Inferior parietal cortex (tissue), 1 donor: ENCODE data around the gene P2RX3.

Experiments
- DNase-seq: peaks from one replicate; pipeline ENCODE4 v3.0.0-alpha.2; 2016; ENCODE audit errors: extremely low spot score

The P2RX3 gene

GRCh38 chr11:57309106-57310059, 28.8 kb upstream of the P2RX3 start:
- DNase-seq: no peak

- DNase-seq: no peak
Measured at GRCh38 chr11:57310091-57310490, 28.1 kb upstream of the P2RX3 start.

GRCh38 chr11:57310630-57311086, 27.5 kb upstream of the P2RX3 start:
- no peak for DNase-seq

- DNase-seq: no peak
Measured at GRCh38 chr11:57311109-57311936, 26.8 kb upstream of the P2RX3 start.

- DNase-seq: no peak
Measured at GRCh38 chr11:57312511-57313021, 25.6 kb upstream of the P2RX3 start.

GRCh38 chr11:57313071-57313787, 24.9 kb upstream of the P2RX3 start:
- DNase-seq: no peak

GRCh38 chr11:57313788-57314135, 24.4 kb upstream of the P2RX3 start:
- DNase-seq: no peak

- DNase-seq: no peak
Measured at GRCh38 chr11:57314221-57314973, 23.8 kb upstream of the P2RX3 start.

- no peak for DNase-seq
Measured at GRCh38 chr11:57315491-57315890, 22.7 kb upstream of the P2RX3 start.

GRCh38 chr11:57316017-57316416, 22.1 kb upstream of the P2RX3 start:
- no peak for DNase-seq

GRCh38 chr11:57318178-57318577, 20.0 kb upstream of the P2RX3 start:
- no peak for DNase-seq

GRCh38 chr11:57320067-57320718, 18.0 kb upstream of the P2RX3 start:
- no peak for DNase-seq

- DNase-seq: no peak
Measured at GRCh38 chr11:57320719-57321387, 17.3 kb upstream of the P2RX3 start.

- DNase-seq: no peak
Measured at GRCh38 chr11:57321388-57322255, 16.5 kb upstream of the P2RX3 start.

- DNase-seq: no peak
Measured at GRCh38 chr11:57322256-57323166, 15.6 kb upstream of the P2RX3 start.

- no peak for DNase-seq
Measured at GRCh38 chr11:57323167-57323854, 14.8 kb upstream of the P2RX3 start.

GRCh38 chr11:57323855-57324153, 14.3 kb upstream of the P2RX3 start:
- no peak for DNase-seq
